ENCODE results near the gene TMEM100.

TMEM100 gene

GRCh38 chr17:55735731-55736405 is 13.2 kb upstream of the TMEM100 start:
- DNase-seq, result peak; percentile 46
- no peaks in the 10 kb centered on the region for H3K27me3 ChIP-seq (ENCODE audit: insufficient read depth, low read length, poor library complexity)

GRCh38 chr17:55734128-55734781 is 11.6 kb upstream of the TMEM100 start:
- Histone ChIP-seq H3K4me1 (ENCODE audit: insufficient read depth, low read length) (no peaks in the 10 kb centered on the region), H3K27ac (ENCODE audit: low read length) (no peak overlapping the region), H3K4me3 (ENCODE audit: low read depth in 1 of 2, low read length in 2 of 2) (no peak overlapping the region), H3K9me3 (ENCODE audit: insufficient read depth, low read length, severe bottlenecking) (no peaks in the 10 kb centered on the region), H3K36me3 (ENCODE audit: insufficient read depth, low read length) (no peaks in the 10 kb centered on the region), H2AFZ (ENCODE audit: low read depth, low read length) (no peak overlapping the region), H3K9ac (ENCODE audit: low read depth, low read length) (no peak overlapping the region), H3K79me2 (ENCODE audit: insufficient read depth, low read length) (no peaks in the 10 kb centered on the region), H3K4me2 (ENCODE audit: insufficient read depth, low read length) (no peak overlapping the region), H3K27me3 (ENCODE audit: insufficient read depth, low read length, poor library complexity) (no peaks in the 10 kb centered on the region), H4K20me1 (ENCODE audit: insufficient read depth, low read length) (no peaks in the 10 kb centered on the region)
- DNase-seq (no peak), ATAC-seq (ENCODE audit: insufficient read depth, low read depth) (no peak)
- TF ChIP-seq CTCF (IDR thresholded peaks at IDR 0.05; ENCODE audit: borderline replicate concordance, extremely low read depth, low read length, poor library complexity, severe bottlenecking) (no peak), EZH2 (IDR thresholded peaks at IDR 0.05; ENCODE audit: borderline replicate concordance, low read depth, low read length, severe bottlenecking) (no peak)

More at GRCh38 chr17:55735731-55736405, 13.2 kb upstream of the TMEM100 start:
- H3K9me3 ChIP-seq (ENCODE audit: insufficient read depth, low read length, severe bottlenecking), result no peaks in the 10 kb centered on the region
- H4K20me1 ChIP-seq (ENCODE audit: insufficient read depth, low read length), result no peaks in the 10 kb centered on the region
- H3K4me2 ChIP-seq (ENCODE audit: insufficient read depth, low read length), result no peak overlapping the region
- no peaks in the 10 kb centered on the region for H3K36me3 ChIP-seq (ENCODE audit: insufficient read depth, low read length)
- no peaks in the 10 kb centered on the region for H3K4me1 ChIP-seq (ENCODE audit: insufficient read depth, low read length)
- TF ChIP-seq EZH2 (IDR thresholded peaks at IDR 0.05; ENCODE audit: borderline replicate concordance, low read depth, low read length, severe bottlenecking), result no peak
- peak; percentile 77 for TF ChIP-seq CTCF (IDR thresholded peaks at IDR 0.05; ENCODE audit: borderline replicate concordance, extremely low read depth, low read length, poor library complexity, severe bottlenecking)
- no peak overlapping the region for H3K27ac ChIP-seq (ENCODE audit: low read length)
- no peak overlapping the region for H3K9ac ChIP-seq (ENCODE audit: low read depth, low read length)
- H2AFZ ChIP-seq (ENCODE audit: low read depth, low read length), result no peak overlapping the region
- H3K79me2 ChIP-seq (ENCODE audit: insufficient read depth, low read length), result no peaks in the 10 kb centered on the region
- H3K4me3 ChIP-seq (ENCODE audit: low read depth in 1 of 2, low read length in 2 of 2), result no peak overlapping the region
- peak; percentile 66; the same call in 2 of the 3 replicates for ATAC-seq (ENCODE audit: insufficient read depth, low read depth)

- no peak for ATAC-seq (ENCODE audit: insufficient read depth, low read depth)
- TF ChIP-seq CTCF (IDR thresholded peaks at IDR 0.05; ENCODE audit: borderline replicate concordance, extremely low read depth, low read length, poor library complexity, severe bottlenecking), result no peak
- no peak for TF ChIP-seq EZH2 (IDR thresholded peaks at IDR 0.05; ENCODE audit: borderline replicate concordance, low read depth, low read length, severe bottlenecking)
Observed at GRCh38 chr17:55731586-55732250, 9.1 kb upstream of the TMEM100 start.

More at GRCh38 chr17:55731586-55732250, 9.1 kb upstream of the TMEM100 start:
- no peak overlapping the region for H2AFZ ChIP-seq (ENCODE audit: low read depth, low read length)
- no peak for DNase-seq
- H4K20me1 ChIP-seq (ENCODE audit: insufficient read depth, low read length), result no peaks in the 10 kb centered on the region
- H3K9me3 ChIP-seq (ENCODE audit: insufficient read depth, low read length, severe bottlenecking), result no peaks in the 10 kb centered on the region
- no peaks in the 10 kb centered on the region for H3K36me3 ChIP-seq (ENCODE audit: insufficient read depth, low read length)
- no peak overlapping the region for H3K27ac ChIP-seq (ENCODE audit: low read length)
- no peak overlapping the region for H3K4me3 ChIP-seq (ENCODE audit: low read depth in 1 of 2, low read length in 2 of 2)
- no peak overlapping the region for H3K4me2 ChIP-seq (ENCODE audit: insufficient read depth, low read length)
- no peaks in the 10 kb centered on the region for H3K79me2 ChIP-seq (ENCODE audit: insufficient read depth, low read length)
- no peak overlapping the region for H3K9ac ChIP-seq (ENCODE audit: low read depth, low read length)
- no peaks in the 10 kb centered on the region for H3K4me1 ChIP-seq (ENCODE audit: insufficient read depth, low read length)
- no peaks in the 10 kb centered on the region for H3K27me3 ChIP-seq (ENCODE audit: insufficient read depth, low read length, poor library complexity)

Measured in DND-41 (cell line).